Activated T-helper 17 cell treated with anti-CD3 and anti-CD28 coated beads, Interleukin-2, amount 50 U/mL, for 72 hours (primary cell): ENCODE measurements around the gene TMPRSS15. TPM values are rescaled to one million over a fixed set of nuclear protein-coding genes. Genes with fewer than 3 reads are reported as not detected.
"Not testable (repeated sequence)": the region's sequence is repeated elsewhere in the genome, so short reads cannot be mapped to it uniquely, and the experiment has no call there.

ENCODE experiments used
- ATAC-seq: fragments of 150-1000 bp; cut with Tn5 transposase; replicated peaks from 2 replicates; pipeline ENCODE4 v1.10.0; 2021; ENCODE audit warnings: mild to moderate bottlenecking, moderate library complexity
- H3K27ac Mint-ChIP-seq: one replicate; pipeline ENCODE4 v1.8.0; 2022; ENCODE audit warnings: mixed read lengths
- H3K27me3 Mint-ChIP-seq: one replicate; pipeline ENCODE4 v1.8.0; 2022; ENCODE audit warnings: mixed read lengths
- H3K36me3 Mint-ChIP-seq: one replicate; pipeline ENCODE4 v1.8.0; 2022; ENCODE audit warnings: low read depth, mild to moderate bottlenecking, mixed read lengths
- H3K4me1 Mint-ChIP-seq: one replicate; pipeline ENCODE4 v1.8.0; 2022; ENCODE audit warnings: mixed read lengths
- H3K4me3 Mint-ChIP-seq: one replicate; pipeline ENCODE4 v1.8.0; 2022; ENCODE audit warnings: mild to moderate bottlenecking, mixed read lengths
- H3K9me3 Mint-ChIP-seq: one replicate; pipeline ENCODE4 v1.8.0; 2022; ENCODE audit warnings: mixed read lengths
- total RNA-seq, 2 donors: library from RNA; stranded (reverse); gene quantifications; one replicate each; pipeline ENCODE4 v1.2.3, GENCODE V29; 2022

The TMPRSS15 gene
- total RNA-seq, result not detected

DNA sequence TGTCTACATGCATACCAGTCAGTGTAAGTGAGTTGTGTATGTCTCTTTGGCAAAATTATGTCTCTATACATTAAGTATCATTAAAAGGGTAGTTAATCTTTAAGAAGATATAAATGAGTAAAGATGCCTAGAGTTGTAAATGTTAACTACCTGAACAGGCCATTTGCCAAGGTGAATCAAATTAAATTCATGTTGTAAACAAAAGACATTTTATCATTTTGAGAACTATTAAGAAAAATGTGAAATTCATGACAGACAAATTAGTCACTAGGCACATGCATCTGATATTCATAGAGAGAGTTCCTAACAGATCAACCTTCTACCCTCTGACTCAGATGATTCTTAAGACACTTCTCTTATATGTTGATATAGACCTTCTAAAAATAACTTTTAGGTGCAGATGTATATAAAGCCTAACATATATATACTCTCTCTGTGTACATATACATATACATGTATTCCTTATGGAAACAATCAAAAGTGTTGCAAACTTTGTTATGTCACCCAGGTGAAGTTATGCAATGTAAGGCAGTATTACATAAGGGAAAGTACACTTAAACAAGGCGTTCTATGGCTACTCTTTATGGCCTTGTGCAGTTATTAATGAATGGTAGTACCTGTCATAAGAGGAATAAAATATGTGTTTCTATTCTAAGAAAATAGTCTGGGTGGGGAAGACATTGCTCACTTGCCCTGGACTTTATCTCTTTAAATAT, at the start of gene TMPRSS15:
Gene TMPRSS15 (minus strand): TSS at position 51 of the 716 bp plus-strand sequence. CDS start 163 bp downstream, outside the sequence.
- no peaks in the 10 kb centered on the region for H3K4me1 Mint-ChIP-seq
- H3K27ac Mint-ChIP-seq, result no peak within 1 kb of the TSS
- no peak within 1 kb of the TSS for H3K4me3 Mint-ChIP-seq
- ATAC-seq, result no peak
- H3K27me3 Mint-ChIP-seq, result no peaks in the 10 kb centered on the region
- H3K9me3 Mint-ChIP-seq, result no peaks in the 10 kb centered on the region
- no peaks in the 10 kb centered on the region for H3K36me3 Mint-ChIP-seq

DNA sequence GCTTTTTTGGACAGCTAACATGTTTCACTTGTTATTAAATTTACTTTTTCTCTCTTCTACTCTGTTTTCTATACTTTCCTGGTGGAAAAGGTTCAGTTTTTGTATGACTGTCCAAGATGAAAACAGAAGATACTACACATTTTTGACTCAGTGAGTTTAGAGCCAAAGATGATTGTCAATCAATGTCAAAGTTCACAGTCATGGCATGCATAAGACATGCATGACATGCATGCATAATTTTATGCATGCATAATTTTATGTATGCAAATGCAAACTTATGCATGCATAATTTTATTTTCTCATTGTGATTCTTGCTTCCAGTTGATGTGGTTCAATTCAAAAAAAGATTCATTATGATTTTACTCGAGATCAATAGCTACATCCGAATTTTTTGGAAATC, 48.1 kb upstream of the TMPRSS15 start:
- H3K36me3 Mint-ChIP-seq, result no peaks in the 10 kb centered on the region
- H3K4me3 Mint-ChIP-seq, result no peak overlapping the region
- peaks cover 1% of the 10 kb centered on the region for H3K9me3 Mint-ChIP-seq
- H3K27me3 Mint-ChIP-seq, result no peaks in the 10 kb centered on the region
- ATAC-seq, result no peak
- no peaks in the 10 kb centered on the region for H3K4me1 Mint-ChIP-seq
- no peak overlapping the region for H3K27ac Mint-ChIP-seq

DNA sequence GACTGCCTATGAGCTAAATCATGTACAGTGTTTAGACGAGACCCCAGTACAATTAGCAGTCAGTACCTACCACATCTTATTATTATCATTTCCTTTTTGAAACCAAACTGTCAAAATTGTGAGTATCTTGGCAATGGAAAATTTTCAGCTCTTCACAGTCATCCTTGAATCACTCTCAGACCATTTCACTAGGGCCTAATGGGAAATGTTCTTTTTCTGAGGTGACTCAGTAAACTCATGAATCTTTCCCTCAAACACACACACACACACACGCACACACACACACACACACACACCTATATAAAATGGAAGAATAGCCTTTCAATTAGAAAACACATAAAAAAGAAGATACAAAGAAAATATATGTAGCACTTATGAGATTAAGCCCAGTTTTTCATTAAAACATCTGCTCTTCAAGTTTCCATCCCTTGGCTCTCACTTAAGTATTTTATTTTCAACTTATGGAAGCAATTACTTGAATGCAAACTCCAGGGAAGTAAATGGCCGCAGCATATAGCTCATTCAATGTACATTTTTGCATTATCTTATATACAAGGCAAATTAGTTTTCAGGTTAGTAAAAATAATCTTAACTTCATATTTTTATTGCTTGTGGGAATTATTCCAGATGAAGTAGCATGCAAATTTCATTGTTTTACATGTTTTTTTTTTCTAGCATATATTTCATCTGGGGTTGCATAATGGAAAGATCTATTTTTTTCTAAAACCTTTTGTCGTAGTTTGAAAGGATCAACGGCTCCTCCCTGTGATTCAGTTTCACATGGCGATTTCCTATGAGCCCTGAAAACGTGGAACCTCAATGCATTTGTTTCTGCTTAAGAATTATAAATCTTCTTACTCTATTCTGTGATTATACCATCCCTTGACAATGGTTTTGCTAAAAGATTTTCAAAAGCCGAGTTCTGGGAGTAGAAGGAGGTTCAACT, 46.3 kb upstream of the TMPRSS15 start:
- Mint-ChIP-seq H3K4me1 (no peaks in the 10 kb centered on the region), H3K36me3 (no peaks in the 10 kb centered on the region), H3K4me3 (no peak overlapping the region), H3K27ac (no peak overlapping the region), H3K9me3 (peaks cover 5% of the 10 kb centered on the region), H3K27me3 (no peaks in the 10 kb centered on the region)
- ATAC-seq, result no peak

DNA sequence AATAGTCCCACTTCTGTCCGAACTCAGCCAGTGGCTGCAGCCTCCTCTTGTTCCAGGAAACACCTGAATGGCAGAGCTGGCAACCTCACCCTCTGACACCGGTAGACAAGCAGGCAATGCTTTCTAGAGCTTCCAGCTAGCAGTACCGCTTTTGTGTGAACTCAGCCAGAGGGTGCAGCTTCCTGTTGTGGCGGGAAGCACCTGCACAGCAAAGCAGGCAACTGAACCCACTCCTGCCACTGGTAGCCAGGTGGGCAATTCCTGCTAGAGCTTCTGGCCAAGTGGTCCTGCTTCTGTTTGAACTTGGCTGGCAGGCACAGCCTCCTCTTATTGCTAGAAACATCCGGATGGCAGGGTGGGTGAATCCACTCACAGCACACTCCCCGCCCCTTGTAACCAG, 40.1 kb upstream of the TMPRSS15 start:
- H3K27me3 Mint-ChIP-seq, result no peaks in the 10 kb centered on the region

DNA sequence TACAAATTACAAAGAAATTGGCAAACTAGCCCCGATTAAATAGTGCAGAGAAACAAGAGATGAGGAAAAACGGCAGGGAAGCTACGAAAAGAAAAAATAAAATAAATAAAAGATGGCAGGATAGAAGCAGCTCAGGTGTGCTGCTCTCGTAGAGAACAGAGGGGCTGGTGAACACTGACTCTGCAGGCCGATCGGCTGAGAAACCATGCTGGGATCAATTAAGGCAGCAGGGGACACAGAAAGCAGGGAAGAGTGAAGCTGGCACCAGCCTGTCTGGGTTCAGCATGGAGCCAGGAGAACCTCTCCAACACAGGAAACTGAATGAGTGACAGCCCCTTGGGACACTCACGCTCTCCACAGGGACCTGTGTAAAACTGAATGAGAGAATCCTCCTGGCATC, 39.5 kb upstream of the TMPRSS15 start:
- no peak for ATAC-seq
- Mint-ChIP-seq H3K27ac (no peak overlapping the region), H3K36me3 (no peaks in the 10 kb centered on the region), H3K27me3 (no peaks in the 10 kb centered on the region), H3K9me3 (peaks cover 8% of the 10 kb centered on the region), H3K4me3 (no peak overlapping the region), H3K4me1 (no peaks in the 10 kb centered on the region)

More for the DNA sequence above, 40.1 kb upstream of the TMPRSS15 start:
- no peaks in the 10 kb centered on the region for H3K36me3 Mint-ChIP-seq
- peaks cover 8% of the 10 kb centered on the region for H3K9me3 Mint-ChIP-seq
- no peak overlapping the region for H3K4me3 Mint-ChIP-seq
- H3K4me1 Mint-ChIP-seq, result no peaks in the 10 kb centered on the region
- no peak overlapping the region for H3K27ac Mint-ChIP-seq
- ATAC-seq, result no peak

DNA sequence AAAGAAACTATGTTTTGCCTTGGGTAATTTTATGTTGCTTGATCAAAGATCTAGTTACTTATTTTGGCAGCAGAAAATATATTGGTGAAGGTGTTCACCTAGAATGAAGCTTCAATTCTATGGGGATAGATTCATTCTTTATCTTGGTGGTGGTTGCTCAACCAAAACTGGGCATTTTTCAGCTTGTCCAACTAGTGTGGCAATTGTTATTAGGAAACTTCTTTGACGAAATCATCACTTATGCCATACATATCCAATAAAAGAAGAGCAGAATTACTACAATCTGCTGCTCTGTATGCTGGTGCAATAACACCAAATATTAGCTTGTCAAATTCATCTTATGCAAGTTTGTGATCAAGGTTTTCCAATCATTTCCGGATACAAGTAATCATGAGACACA, 26.8 kb upstream of the TMPRSS15 start:
- no peaks in the 10 kb centered on the region for H3K27me3 Mint-ChIP-seq
- H3K9me3 Mint-ChIP-seq, result no peaks in the 10 kb centered on the region
- H3K27ac Mint-ChIP-seq, result no peak overlapping the region
- no peaks in the 10 kb centered on the region for H3K36me3 Mint-ChIP-seq
- no peaks in the 10 kb centered on the region for H3K4me1 Mint-ChIP-seq
- no peak overlapping the region for H3K4me3 Mint-ChIP-seq
- ATAC-seq, result no peak

DNA sequence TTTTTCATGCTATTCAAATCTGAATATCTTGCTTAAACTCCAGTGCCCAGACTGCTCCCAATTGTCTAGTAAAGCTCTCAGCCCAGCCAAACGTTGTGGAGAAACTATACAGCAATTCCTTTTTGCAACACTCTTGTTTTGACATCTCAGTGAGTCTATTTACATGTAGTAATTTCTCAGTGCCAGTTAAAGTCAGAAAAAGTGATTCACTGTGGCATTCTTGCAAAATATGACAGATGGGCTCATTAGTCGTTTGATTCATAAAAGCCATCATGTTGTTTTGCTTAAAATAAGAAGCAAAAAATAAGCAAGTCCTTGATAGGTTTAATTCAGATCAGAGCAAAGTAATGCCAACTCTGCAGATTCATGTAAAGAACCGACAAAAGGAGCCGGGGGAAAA, 20.7 kb upstream of the TMPRSS15 start:
- Mint-ChIP-seq H3K4me3 (no peak overlapping the region), H3K27me3 (no peaks in the 10 kb centered on the region), H3K36me3 (no peaks in the 10 kb centered on the region), H3K9me3 (no peaks in the 10 kb centered on the region), H3K27ac (no peak overlapping the region), H3K4me1 (no peaks in the 10 kb centered on the region)
- no peak for ATAC-seq

DNA sequence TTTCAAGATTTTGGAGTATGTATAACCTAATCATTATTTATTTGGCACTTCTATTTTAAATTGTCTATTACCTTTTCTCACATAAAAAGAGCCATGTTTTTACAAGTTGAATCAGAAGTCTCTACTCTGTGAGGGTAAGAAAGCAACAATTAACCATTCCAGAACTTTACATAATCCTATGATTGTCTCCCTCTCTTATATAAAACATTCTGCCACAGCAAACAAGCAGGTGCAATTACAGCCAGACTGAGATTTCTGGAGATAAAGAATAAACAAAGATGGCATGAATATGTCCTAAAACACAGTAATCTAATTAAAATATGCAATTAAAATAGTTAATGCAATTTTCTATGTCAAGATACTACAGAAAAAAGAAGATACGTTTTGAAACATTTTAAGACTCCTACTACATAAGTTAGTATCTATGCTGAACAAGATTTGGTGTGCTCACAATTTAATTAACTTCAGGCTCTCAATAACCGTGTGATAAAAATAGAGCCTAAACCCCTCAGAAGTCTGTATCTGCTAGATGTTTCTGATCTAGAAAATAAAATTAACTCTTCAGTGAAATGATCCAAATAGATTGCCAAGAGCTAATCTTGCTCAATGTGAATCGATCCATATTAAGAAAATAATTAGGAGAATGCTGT, 13.7 kb upstream of the TMPRSS15 start:
- H3K9me3 Mint-ChIP-seq, result no peaks in the 10 kb centered on the region
- H3K36me3 Mint-ChIP-seq, result no peaks in the 10 kb centered on the region
- ATAC-seq, result no peak
- no peak overlapping the region for H3K4me3 Mint-ChIP-seq
- H3K27me3 Mint-ChIP-seq, result no peaks in the 10 kb centered on the region
- no peak overlapping the region for H3K27ac Mint-ChIP-seq
- no peaks in the 10 kb centered on the region for H3K4me1 Mint-ChIP-seq

DNA sequence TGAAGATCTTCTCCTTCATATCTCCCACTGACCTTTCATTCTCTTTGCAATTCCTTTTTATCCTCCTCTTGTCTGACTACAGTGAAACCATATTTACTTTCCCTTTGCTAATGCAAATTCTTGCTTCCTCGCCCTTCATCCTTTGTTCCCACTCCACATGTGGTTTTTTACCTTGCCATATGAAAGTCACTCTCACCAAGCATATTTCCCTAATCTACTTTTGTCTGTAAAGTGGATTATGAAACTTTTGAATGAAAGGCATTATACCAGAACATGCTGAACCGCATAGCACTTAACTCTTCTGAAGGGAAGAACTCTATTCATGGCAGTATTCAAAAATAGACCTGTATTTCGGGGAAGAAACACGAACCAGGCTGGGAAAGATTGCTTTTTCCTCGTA, 8.0 kb upstream of the TMPRSS15 start:
- Mint-ChIP-seq H3K4me1 (no peaks in the 10 kb centered on the region), H3K9me3 (no peaks in the 10 kb centered on the region), H3K36me3 (no peaks in the 10 kb centered on the region)

DNA sequence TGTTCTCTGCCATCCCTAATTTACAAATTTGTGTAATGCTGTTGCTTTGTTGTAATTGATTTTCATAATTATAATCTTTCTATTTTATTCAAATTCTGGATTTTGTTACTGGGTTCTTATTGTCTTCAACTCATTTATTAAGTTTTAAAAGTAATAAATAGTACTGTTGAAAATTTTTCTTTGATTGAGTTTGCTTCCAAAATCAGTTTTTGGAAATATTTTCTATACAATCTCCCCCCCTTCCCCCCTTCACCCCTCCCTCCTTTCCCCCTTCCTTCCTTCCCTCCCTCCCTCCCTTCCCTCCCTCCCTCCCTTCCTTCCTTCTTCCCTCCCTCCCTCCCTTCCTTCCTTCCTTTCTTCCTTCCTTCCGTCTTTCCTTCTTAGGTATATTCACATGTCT, 6.0 kb upstream of the TMPRSS15 start:
- Mint-ChIP-seq H3K9me3 (no peaks in the 10 kb centered on the region), H3K4me1 (no peaks in the 10 kb centered on the region), H3K36me3 (no peaks in the 10 kb centered on the region), H3K4me3 (no peak overlapping the region), H3K27ac (no peak overlapping the region), H3K27me3 (no peaks in the 10 kb centered on the region)
- no peak for ATAC-seq

More for the DNA sequence above, 8.0 kb upstream of the TMPRSS15 start:
- Mint-ChIP-seq H3K27me3 (no peaks in the 10 kb centered on the region), H3K27ac (no peak overlapping the region), H3K4me3 (no peak overlapping the region)
- no peak for ATAC-seq

DNA sequence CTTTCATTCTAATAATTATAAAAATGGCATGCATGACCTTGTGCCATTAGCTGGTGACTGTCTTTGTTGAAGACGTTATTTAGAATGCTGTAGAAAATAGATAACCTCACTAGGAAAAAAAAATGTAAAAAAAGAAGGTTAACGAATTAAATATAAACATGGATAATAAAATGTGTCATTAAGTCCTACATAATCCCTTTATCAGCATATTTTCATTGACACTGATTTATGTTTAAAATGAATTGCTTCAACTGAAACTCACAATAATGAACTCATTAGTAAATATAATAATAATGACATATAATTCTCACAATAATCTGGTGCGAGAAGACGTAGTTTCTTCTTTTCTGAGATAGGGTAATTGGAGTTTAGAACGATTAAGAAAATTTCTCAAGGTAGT, 4.7 kb downstream of the TMPRSS15 start:
- Mint-ChIP-seq H3K4me1 (no peaks in the 10 kb centered on the region), H3K27ac (no peak overlapping the region), H3K36me3 (no peaks in the 10 kb centered on the region), H3K4me3 (no peak overlapping the region), H3K9me3 (no peaks in the 10 kb centered on the region), H3K27me3 (no peaks in the 10 kb centered on the region)
- no peak for ATAC-seq

DNA sequence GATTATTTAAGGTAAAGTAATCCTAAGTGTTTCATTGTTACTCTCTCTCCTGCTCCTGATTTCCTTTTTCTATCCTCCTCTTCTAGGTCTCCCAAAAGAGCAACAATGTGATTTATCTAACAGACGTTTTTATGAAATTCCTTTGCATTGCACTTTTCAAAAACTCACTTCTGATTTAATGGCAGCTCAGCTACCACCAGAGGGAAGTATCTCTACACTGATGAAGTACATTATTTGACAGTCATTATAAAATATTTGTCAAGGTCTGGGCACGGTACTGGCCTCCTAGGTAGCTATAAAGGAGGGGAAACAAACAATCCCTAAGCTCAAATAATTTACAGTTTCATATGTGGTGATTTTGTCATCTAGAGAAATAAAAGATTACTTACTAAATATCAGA, 15.6 kb downstream of the TMPRSS15 start:
- no peak for ATAC-seq
- Mint-ChIP-seq H3K4me3 (no peak overlapping the region), H3K36me3 (no peaks in the 10 kb centered on the region), H3K27me3 (no peaks in the 10 kb centered on the region), H3K9me3 (no peaks in the 10 kb centered on the region), H3K27ac (no peak overlapping the region), H3K4me1 (no peaks in the 10 kb centered on the region)

DNA sequence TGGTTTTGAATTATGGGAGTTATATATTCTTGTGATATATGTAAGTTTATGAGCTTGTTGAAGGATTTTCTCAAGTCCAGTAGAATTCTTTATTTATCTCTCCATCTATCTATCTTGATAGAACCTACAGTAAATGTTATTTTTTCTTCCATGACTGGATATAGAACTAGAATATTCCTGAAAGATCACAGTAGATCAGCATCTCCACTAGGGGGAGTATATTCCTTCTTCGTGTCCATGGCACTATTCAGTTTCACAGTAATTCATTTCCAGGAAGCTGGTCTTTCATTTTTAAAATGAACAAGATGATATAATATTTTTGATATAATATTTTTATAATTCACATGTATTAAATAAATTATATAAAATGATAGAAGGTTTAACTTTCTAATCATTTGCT, 18.8 kb downstream of the TMPRSS15 start:
- H3K4me1 Mint-ChIP-seq, result no peaks in the 10 kb centered on the region
- no peaks in the 10 kb centered on the region for H3K9me3 Mint-ChIP-seq
- H3K27ac Mint-ChIP-seq, result no peak overlapping the region
- H3K4me3 Mint-ChIP-seq, result no peak overlapping the region
- no peaks in the 10 kb centered on the region for H3K27me3 Mint-ChIP-seq
- no peaks in the 10 kb centered on the region for H3K36me3 Mint-ChIP-seq
- ATAC-seq, result no peak

DNA sequence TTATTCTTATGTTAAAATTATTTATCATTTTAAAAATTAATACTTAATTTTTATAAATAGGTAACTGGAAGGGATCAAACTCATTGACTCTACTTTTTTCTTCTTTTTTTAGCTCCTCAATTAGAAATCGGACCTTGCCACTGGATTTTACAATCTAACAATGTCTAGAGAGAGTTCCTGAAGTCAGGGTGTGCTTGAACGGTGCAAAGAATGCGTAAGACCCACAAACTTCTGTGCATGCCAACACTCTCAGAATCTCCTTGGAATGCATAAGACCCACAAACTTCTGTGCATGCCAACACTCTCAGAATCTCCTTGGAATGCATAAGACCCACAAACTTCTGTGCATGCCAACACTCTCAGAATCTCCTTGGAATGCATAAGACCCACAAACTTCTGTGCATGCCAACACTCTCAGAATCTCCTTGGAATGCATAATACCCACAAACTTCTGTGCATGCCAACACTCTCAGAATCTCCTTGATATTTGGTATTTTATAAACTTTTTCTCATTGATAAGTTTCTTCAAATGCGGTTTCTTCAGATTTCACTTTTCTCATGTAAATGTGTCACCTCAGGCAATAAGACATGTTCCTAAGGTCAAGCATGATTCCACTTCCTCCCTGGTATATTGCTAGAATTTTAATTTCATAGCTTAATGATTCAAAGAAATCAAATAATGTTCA, 20.5 kb downstream of the TMPRSS15 start:
- H3K27me3 Mint-ChIP-seq, ATAC-seq, H3K27ac Mint-ChIP-seq, H3K4me1 Mint-ChIP-seq, H3K4me3 Mint-ChIP-seq, H3K36me3 Mint-ChIP-seq, H3K9me3 Mint-ChIP-seq: not testable (repeated sequence)
